Loucy (cell line): ENCODE data around the gene MEGF10.

Experiments used
- H2AFZ ChIP-seq: fragments of 200-600 bp; sonication (generic); 2 replicates; pipeline ENCODE4 v1.6.0; 2016; ENCODE audit warnings: antibody characterized with exemption, mild to moderate bottlenecking, low read length, moderate library complexity
- H3F3A ChIP-seq: fragments of 200-600 bp; 2 replicates; pipeline ENCODE4 v1.6.0; 2016; ENCODE audit warnings: antibody characterized with exemption, low read depth, mild to moderate bottlenecking
- H3K27me3 ChIP-seq: fragments of 200-600 bp; sonication (generic); 2 replicates; pipeline ENCODE4 v1.6.1; 2014; ENCODE audit warnings: low read length, mild to moderate bottlenecking; ENCODE audit not compliant: insufficient read depth, poor library complexity, severe bottlenecking
- H3K36me3 ChIP-seq: fragments of 200-600 bp; sonication (generic); 2 replicates; pipeline ENCODE4 v1.6.1; 2016; ENCODE audit warnings: low read length; ENCODE audit not compliant: insufficient read depth
- H3K4me1 ChIP-seq: fragments of 200-600 bp; sonication (generic); 2 replicates; pipeline ENCODE4 v1.5.1; 2014; ENCODE audit warnings: low read length, mild to moderate bottlenecking; ENCODE audit not compliant: insufficient read depth, poor library complexity, severe bottlenecking
- H3K4me2 ChIP-seq: fragments of 200-600 bp; sonication (generic); 2 replicates; pipeline ENCODE4 v1.6.0; 2014; ENCODE audit warnings: antibody characterized with exemption, low read length, low read depth, mild to moderate bottlenecking; ENCODE audit not compliant: poor library complexity, severe bottlenecking
- H3K4me3 ChIP-seq: fragments of 200-600 bp; sonication (generic); 2 replicates; pipeline ENCODE4 v1.5.1; 2014; ENCODE audit warnings: low read length, mild to moderate bottlenecking, mixed read lengths; ENCODE audit not compliant: poor library complexity, severe bottlenecking
- H3K79me2 ChIP-seq: fragments of 200-600 bp; sonication (generic); 2 replicates; pipeline ENCODE4 v1.6.1; 2014; ENCODE audit warnings: low read length; ENCODE audit not compliant: insufficient read depth
- H3K9ac ChIP-seq: fragments of 200-600 bp; sonication (generic); 2 replicates; pipeline ENCODE4 v1.6.0; 2014; ENCODE audit warnings: mild to moderate bottlenecking, low read depth, low read length, moderate library complexity; ENCODE audit not compliant: poor library complexity, severe bottlenecking
- H3K9me2 ChIP-seq: fragments of 200-600 bp; sonication (generic); replicated peaks from 2 replicates; pipeline ENCODE4 v1.6.1; 2016; ENCODE audit warnings: low read depth, low read length, mixed read lengths
- H3K9me3 ChIP-seq: fragments of 200-600 bp; sonication (generic); 2 replicates; pipeline ENCODE4 v1.6.1; 2014; ENCODE audit warnings: mild to moderate bottlenecking, antibody characterized with exemption, low read length, low read depth; ENCODE audit not compliant: insufficient read depth
- H4K20me1 ChIP-seq: fragments of 200-600 bp; sonication (generic); 2 replicates; pipeline ENCODE4 v1.6.0; 2014; ENCODE audit warnings: antibody characterized with exemption, low read length, mild to moderate bottlenecking; ENCODE audit not compliant: insufficient read depth, poor library complexity, severe bottlenecking
- EZH2phosphoT487 ChIP-seq: fragments of 200-600 bp; IDR thresholded peaks from 2 replicates; pipeline ENCODE4 v1.6.1; 2018; ENCODE audit warnings: antibody characterized with exemption, mild to moderate bottlenecking, moderate library complexity, borderline replicate concordance
- TF ChIP-seq, protein P1 (sequence below): fragments of 200-600 bp; sonication (generic); conservative IDR thresholded peaks from 2 replicates; pipeline ENCODE4 v1.5.1; 2014; ENCODE audit warnings: mild to moderate bottlenecking, antibody characterized with exemption, low read length

MEGF10 gene

DNA sequence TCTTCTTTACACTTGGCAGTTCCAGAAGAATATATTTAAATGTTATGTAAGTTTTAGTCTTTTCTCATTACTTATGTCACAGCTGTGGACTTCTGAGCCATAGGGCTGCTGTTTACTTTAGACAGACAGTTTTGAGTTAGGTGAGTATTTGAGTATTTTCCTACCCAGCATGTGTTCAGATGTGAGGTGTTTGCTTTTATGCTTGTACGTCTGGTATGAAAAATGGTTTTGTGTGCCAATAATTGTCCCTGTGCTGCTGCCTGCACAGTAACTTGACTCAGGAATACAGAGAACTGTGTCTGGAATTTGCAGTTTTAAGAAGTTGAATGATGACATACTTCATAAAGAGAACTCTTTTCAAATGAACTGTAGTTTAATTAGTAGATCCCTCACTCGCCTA, 20.8 kb downstream of the MEGF10 start:
- Histone ChIP-seq H4K20me1 (no peaks in the 10 kb centered on the region), H3F3A (no peaks in the 10 kb centered on the region), H2AFZ (no peak overlapping the region), H3K79me2 (no peaks in the 10 kb centered on the region), H3K4me1 (peaks cover 6% of the 10 kb centered on the region), H3K4me3 (no peak overlapping the region), H3K27me3 (no peaks in the 10 kb centered on the region), H3K9ac (no peak overlapping the region), H3K9me2 (no peaks in the 10 kb centered on the region), H3K9me3 (no peaks in the 10 kb centered on the region), H3K36me3 (no peaks in the 10 kb centered on the region), H3K4me2 (no peak overlapping the region)
- no peak for TF ChIP-seq EZH2phosphoT487
- TF ChIP-seq, protein P1, sequence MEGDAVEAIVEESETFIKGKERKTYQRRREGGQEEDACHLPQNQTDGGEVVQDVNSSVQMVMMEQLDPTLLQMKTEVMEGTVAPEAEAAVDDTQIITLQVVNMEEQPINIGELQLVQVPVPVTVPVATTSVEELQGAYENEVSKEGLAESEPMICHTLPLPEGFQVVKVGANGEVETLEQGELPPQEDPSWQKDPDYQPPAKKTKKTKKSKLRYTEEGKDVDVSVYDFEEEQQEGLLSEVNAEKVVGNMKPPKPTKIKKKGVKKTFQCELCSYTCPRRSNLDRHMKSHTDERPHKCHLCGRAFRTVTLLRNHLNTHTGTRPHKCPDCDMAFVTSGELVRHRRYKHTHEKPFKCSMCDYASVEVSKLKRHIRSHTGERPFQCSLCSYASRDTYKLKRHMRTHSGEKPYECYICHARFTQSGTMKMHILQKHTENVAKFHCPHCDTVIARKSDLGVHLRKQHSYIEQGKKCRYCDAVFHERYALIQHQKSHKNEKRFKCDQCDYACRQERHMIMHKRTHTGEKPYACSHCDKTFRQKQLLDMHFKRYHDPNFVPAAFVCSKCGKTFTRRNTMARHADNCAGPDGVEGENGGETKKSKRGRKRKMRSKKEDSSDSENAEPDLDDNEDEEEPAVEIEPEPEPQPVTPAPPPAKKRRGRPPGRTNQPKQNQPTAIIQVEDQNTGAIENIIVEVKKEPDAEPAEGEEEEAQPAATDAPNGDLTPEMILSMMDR = no peak

DNA sequence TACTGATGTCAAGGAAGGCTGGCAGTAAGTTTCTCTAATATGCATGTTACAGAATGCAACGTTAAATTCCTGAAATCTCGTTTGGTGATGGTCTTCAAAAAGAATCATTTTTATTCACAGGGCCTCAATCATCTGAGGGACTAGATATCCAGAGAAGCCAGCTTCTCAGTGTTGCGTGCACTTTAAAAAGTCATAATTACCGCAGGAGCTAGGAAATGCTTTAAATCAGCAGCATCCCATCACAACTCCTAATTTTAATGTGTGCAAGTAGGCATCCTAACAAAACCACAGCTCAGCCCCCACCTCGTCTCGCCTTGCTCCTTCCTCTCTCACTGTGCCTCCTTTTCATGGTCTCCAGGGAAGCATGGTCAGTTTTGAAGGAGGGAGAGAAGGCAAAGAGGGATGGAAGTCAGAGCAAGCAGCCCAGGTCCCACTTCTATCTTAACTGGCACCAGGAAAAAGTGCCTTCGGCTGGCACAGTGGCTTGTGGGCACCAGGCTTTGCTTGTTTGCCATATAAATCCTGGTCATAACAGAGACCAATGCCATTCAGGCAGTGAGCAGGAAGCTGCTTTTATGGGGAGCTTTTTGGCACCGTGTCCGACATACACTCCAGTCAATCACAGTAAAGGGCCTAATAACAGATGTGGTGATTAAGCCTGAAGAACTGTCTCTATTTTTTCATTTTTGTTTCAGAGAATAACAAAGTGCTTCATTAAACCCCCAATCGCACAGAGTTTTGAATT, 21.4 kb downstream of the MEGF10 start:
- no peak for TF ChIP-seq EZH2phosphoT487
- TF ChIP-seq, protein P1 = no peak
- Histone ChIP-seq H3K4me2 (no peak overlapping the region), H4K20me1 (no peaks in the 10 kb centered on the region), H3K9ac (no peak overlapping the region), H3F3A (no peaks in the 10 kb centered on the region), H3K79me2 (no peaks in the 10 kb centered on the region), H3K4me3 (no peak overlapping the region), H3K4me1 (peaks cover 9% of the 10 kb centered on the region), H3K9me3 (no peaks in the 10 kb centered on the region), H3K36me3 (no peaks in the 10 kb centered on the region), H3K27me3 (no peaks in the 10 kb centered on the region), H2AFZ (no peak overlapping the region; the same call in 1 of the 2 replicates), H3K9me2 (no peaks in the 10 kb centered on the region)

- Histone ChIP-seq H3K4me1 (peaks cover 9% of the 10 kb centered on the region), H3K79me2 (no peaks in the 10 kb centered on the region), H3K36me3 (no peaks in the 10 kb centered on the region), H3K4me2 (peak overlapping the region; percentile 24), H4K20me1 (no peaks in the 10 kb centered on the region), H3K9me2 (no peaks in the 10 kb centered on the region), H3F3A (no peaks in the 10 kb centered on the region), H3K9me3 (no peaks in the 10 kb centered on the region), H3K27me3 (no peaks in the 10 kb centered on the region), H3K9ac (no peak overlapping the region), H2AFZ (no peak overlapping the region), H3K4me3 (no peak overlapping the region)
- TF ChIP-seq, protein P1 = no peak
- no peak for TF ChIP-seq EZH2phosphoT487
These were observed 22.8 kb downstream of the MEGF10 start for GRCh38 chr5:127313379-127313778.
